HG03045 (cell line): ENCODE data around the gene CXCL13.
"Not testable (repeated sequence)": the region's sequence is repeated elsewhere in the genome, so short reads cannot be mapped to it uniquely, and the experiment has no call there.

ENCODE experiments used
- ATAC-seq: cut with Tn5 transposase; IDR thresholded peaks from one replicate; pipeline ENCODE4 v1.9.1; 2021; ENCODE audit warnings: mild to moderate bottlenecking, moderate library complexity; ENCODE audit not compliant: unreplicated experiment

CXCL13 gene

GRCh38 chr4:77600521-77601451, 4.8 kb upstream of the CXCL13 start:
- no peak for ATAC-seq

DNA sequence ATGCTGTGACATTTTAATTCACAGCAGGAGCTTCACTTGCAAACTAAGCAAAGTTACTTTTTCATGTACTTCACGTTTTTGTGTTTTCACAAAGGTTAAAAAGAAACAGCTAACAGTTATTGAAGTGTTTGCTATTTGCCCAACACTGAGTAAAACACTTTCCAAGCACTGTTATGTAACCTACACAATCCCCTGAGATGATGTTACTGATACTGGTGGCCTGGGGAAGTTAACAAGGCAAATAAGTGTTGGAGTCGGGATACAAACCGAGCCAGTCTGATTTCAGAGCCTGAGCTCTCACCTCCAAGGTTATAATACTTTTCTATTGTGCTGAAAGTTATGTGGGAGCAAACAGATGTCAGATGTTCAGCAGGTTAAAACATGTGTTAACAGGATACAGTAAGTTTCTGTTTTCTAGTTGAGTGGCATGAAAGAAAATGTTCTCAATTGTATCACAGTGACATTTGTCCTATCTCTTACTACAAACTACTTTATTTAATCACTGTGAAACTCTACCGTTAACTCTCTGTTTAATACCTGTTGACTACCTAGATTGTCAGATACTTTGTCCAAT, 3.9 kb upstream of the CXCL13 start:
- ATAC-seq, result no peak

DNA sequence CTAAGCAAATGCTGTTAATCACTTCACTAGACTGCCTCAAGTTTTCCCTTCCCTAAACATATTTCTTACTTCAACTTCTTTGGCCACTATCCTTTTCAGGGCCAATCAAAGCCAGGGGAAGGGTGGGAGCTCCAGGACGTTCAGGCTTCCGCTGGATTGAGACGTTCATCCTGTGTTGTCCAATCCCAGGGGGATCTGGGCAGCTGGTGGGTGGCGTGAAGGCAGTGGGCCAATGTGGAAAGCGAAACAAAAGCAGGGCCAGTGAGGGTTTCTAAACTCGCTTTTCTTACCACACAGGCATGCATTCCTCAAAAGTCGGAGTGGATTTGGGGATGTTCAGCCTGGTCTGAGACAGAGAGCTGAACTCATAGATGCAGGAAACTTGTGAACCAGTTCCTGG, 7.6 kb downstream of the CXCL13 start:
- ATAC-seq, result no peak

DNA sequence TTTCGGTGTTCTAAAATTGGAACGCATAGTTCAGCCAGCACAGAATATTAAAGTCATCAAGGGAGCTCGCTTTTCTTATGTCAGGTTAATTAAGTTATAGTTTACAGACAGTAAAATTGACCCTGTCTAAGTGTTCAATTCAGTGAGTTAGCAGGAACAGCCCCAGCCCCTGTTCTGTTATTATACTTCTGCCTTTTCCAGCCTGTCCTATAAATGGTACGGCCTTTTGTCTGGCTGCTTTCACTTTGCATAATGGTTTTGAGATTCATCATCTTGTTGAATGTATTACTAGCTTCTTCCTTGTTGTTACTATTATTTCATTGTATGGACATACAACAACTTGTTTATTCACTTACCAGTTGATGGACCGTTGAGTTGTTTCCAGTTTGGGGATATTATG, 9.5 kb downstream of the CXCL13 start:
- no peak for ATAC-seq

DNA sequence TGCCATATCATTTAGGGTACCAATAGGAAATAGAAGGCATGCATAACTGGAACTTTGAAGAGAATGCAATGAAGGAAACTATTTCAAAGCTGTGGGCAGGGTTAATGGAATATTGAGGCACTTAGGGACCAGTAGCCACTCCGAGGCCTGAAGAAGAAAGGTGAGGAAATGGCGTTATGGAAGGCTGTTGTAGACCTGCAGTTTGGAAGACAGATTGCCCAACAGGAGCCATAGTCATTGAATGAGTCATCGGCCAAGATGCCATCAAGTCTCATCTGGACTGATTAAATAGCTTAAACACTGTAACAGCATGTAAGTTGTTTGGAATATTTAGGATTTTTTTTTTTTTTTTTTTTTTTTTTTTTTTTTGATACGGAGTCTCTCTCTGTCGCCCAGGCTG, 11.6 kb downstream of the CXCL13 start:
- ATAC-seq, result no peak

- ATAC-seq, result peak; percentile 85
Measured at GRCh38 chr4:77618383-77619241, 13.0 kb downstream of the CXCL13 start.

- no peak for ATAC-seq
Measured at GRCh38 chr4:77619408-77619807, 13.8 kb downstream of the CXCL13 start.

DNA sequence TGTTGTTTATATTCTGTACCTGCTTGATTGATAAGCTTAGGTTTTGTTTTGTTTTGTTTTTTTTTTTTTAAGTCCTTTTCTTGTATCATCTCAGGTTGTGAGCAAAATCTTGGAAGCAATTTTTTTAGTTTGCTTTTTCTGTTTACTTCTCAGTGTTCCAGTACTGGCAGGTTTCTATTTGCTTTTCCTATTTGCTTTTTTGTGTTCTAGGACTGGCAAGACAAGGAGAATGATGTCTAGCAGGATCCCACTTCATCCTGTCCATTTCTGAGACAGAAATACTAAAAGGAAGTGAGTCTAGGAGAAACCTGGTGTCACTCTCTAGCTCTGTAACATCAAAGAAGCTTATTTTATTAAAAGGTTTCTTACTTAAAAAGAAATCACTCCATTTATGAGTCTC, 15.6 kb downstream of the CXCL13 start:
- ATAC-seq, result no peak

GRCh38 chr4:77623091-77623490, 17.5 kb downstream of the CXCL13 start:
- ATAC-seq, result no peak

GRCh38 chr4:77624213-77624612, 18.6 kb downstream of the CXCL13 start:
- no peak for ATAC-seq

DNA sequence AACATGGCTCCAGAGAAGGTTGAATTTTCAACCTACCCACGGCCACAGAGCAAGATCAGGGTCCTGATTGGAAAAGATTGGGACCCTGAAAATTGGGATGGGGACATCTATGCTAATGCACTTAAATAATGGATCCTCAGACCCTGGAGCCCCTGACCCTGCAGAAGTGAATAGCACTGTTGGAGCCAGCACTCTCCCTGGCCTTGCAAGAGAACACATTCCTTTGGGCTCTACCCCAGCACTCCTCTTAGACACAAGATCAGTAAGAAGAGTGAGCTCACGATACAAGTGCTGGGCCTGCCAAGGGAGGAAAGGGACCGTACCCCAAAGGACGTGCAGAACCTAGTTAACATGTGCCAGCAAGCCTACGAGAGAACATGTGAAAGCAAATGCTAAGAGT, 19.9 kb downstream of the CXCL13 start:
- ATAC-seq, result no peak

- ATAC-seq, result peak; percentile 88
Measured at GRCh38 chr4:77629885-77630284, 24.3 kb downstream of the CXCL13 start.

DNA sequence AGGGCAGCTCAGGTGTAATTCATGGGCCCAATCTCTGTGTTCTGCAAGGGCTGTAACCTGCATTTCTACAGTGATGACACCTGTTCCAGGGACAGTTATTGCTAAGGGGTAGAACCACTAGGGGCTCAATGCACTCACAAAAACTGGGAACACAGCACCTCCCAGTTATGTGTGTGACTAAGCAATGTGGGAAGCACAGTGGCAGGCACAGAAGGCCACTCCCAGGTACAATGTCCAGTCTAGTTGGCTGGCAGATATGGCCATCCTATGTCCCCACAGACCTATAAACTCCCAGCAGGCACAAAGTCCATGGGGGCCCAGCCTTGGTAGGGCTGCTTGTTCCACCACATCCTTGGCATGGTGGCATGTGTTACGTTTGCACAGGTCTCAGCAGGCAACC, 25.7 kb downstream of the CXCL13 start:
- no peak for ATAC-seq

- no peak for ATAC-seq
Measured at GRCh38 chr4:77634132-77634785, 28.6 kb downstream of the CXCL13 start.

DNA sequence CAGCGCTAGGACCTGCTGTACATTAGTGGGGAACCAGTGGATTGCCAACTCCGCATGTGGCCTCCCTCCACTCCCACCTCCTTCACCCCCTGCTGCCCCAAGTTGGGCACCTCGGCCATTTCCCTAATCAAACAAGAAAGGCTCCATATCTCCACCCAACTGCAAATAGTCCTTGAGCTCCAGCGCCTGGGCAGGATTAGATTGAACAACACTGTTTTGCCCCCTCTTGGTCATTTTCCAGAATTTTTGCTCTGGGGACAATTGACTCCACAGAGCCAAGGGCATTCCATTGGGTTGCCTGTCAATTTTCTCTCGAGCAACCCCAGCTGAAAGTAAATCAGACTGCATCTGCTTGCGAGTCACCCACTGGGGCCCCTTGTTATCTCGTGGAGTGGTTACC, 29.6 kb downstream of the CXCL13 start:
- ATAC-seq, result no peak

DNA sequence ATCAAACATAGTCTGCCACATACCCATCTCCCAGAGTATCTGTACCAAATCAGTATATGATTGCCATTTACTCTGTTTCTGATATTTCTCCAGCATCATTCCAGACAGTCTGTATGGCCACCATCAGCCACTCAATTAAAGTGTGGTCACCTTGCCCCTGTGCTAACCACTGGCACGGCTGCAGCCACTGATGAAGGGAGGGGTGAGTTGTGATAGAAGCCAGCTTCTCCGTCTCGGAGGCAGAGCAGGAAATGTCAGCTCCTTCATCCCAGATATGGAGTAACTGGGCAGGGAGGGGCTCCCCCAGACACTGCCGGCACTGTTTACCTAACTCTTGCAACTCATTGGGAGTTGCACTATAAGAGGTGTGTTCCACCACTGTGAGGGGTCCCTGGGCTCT, 30.3 kb downstream of the CXCL13 start:
- ATAC-seq, result no peak

DNA sequence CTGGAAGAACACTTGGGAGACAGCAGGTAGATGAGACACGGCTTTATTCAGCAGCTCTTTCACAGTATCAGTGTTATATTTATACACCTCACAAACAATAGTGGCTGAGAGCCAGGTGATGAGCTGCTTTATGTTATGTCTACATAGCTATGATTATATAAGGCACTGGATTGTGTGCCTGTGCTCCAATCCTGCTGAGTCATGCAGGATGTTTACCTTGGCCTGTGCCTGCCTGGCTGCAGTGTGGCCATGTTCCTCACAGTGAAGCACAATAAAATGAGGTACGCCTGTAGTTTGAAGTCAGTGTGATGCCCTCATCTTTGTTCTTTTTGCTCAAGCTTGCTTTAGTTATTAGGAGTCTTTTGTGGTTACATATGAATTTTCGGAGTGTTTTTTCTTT, 31.3 kb downstream of the CXCL13 start:
- ATAC-seq, result no peak

DNA sequence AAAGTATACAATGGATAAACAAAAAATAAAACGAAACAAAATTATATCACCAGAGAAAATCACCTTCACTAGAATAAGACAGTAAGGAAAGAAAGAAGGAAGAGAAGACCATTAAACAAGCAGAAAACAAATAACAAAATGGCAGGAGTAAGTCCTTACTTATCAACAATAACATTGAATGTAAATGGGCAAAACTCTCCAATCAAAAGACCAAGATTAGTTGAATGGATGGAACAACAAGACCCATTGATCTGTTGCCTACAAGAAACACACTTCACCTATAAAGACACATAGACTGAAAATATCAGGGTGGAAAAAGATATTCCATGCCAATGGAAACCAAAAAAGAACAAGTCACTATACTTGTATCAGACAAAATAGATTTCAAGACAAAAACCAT, 38.4 kb downstream of the CXCL13 start:
- ATAC-seq, result not testable (repeated sequence)

DNA sequence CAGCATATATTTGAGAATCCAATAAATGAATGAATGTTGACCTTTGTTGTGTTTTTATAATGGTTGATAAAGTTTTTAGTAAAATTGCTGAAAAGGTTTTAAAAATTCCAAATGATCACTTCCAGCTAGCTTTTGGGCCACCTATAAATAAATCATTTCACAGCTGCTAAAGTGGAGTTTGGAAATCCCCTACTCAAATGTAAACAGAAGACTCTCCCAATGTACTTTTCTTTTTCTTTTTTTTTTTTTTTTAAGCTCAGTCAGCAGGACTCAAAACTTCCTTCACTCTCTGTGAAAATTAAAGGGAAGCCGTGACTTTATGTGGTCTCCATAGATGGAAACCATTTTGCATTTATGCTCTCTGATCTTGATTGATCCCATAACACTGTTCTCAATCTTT, 45.2 kb downstream of the CXCL13 start:
- ATAC-seq, result no peak

- ATAC-seq, result no peak
Measured at GRCh38 chr4:77651820-77652219, 46.2 kb downstream of the CXCL13 start.
